Keratinocyte (primary cell): ENCODE measurements around the gene IGFL2.

Experiments used
- EZH2 ChIP-seq: IDR thresholded peaks from one replicate; pipeline ENCODE4 v1.6.1; 2012; ENCODE audit warnings: inconsistent platforms, mild to moderate bottlenecking, low read length, moderate library complexity
- TF ChIP-seq, protein P1 (sequence below), 3 experiments: IDR thresholded peaks in 1 of 3; conservative IDR thresholded peaks in 1 of 3; optimal IDR thresholded peaks in 1 of 3; 2 replicates in 2 of 3; 3 replicates in 1 of 3; pipeline versions ENCODE3 to v1.5.1; 2011; ENCODE audit warnings: low read length in 3 of 3, mild to moderate bottlenecking in 3 of 3, moderate library complexity in 2 of 3, control low read depth in 1 of 3, inconsistent platforms in 1 of 3; ENCODE audit not compliant: insufficient read depth in 2 of 3; ENCODE audit errors: extremely low read depth in 1 of 3

GRCh38 chr19:46179076-46179759 is 31.2 kb downstream of the IGFL2 start:
- TF ChIP-seq EZH2 = no peak
- TF ChIP-seq, protein P1, sequence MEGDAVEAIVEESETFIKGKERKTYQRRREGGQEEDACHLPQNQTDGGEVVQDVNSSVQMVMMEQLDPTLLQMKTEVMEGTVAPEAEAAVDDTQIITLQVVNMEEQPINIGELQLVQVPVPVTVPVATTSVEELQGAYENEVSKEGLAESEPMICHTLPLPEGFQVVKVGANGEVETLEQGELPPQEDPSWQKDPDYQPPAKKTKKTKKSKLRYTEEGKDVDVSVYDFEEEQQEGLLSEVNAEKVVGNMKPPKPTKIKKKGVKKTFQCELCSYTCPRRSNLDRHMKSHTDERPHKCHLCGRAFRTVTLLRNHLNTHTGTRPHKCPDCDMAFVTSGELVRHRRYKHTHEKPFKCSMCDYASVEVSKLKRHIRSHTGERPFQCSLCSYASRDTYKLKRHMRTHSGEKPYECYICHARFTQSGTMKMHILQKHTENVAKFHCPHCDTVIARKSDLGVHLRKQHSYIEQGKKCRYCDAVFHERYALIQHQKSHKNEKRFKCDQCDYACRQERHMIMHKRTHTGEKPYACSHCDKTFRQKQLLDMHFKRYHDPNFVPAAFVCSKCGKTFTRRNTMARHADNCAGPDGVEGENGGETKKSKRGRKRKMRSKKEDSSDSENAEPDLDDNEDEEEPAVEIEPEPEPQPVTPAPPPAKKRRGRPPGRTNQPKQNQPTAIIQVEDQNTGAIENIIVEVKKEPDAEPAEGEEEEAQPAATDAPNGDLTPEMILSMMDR (optimal IDR thresholded peaks at IDR 0.05 in 1 of 3, IDR thresholded peaks at IDR 0.05 in 1 of 3, conservative IDR thresholded peaks at IDR 0.05 in 1 of 3; ENCODE audit: extremely low read depth in 1 of 3, insufficient read depth in 2 of 3, low read length in 3 of 3) = no peak
